Right forelimb (tissue), 1 donor: ENCODE measurements around the gene FABP7.
A peak's percentile ranks its signal among the peaks of the same experiment; 100 is the strongest.

Experiments
- DNase-seq: peaks from one replicate; pipeline ENCODE4 v3.0.0-alpha.2; 2018

The FABP7 gene

DNA sequence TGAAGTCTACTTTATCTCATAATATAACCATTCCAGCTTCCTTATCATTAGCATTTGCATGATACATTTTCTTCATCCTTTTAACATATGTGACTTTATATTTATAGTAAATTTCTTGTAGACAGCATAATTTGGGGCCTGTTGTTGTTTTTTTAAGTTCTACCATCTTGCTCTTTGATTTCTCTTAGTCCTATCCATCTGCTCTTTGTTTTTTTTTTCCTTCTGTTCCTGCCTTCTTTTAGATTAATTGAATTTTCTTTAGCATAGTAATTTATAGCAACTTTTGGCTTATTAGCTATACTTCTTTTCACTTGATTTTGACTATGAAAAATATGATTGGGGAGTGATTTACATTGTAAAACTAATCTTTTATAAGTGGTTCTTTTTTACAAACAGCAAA is 19.2 kb upstream of the FABP7 start:
- no peak for DNase-seq

DNA sequence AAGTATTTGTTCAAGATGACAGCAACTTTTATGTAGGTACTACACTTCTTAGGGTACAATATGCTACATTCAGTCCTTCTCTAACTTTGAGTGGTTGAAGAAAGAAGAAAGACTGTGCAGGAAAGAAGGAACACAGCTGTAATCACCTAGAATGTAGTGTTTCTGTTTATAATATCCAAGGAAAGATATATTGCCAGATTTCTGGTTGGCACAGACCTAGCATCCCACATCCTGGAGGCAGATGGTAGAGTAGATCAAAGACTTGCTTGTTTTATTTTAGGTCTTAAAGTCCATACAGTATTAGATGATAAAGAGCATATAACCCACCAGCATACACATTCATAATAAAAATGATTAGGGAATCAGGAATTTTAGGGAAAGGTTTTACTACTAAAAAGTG is 13.3 kb upstream of the FABP7 start:
- no peak for DNase-seq

DNA sequence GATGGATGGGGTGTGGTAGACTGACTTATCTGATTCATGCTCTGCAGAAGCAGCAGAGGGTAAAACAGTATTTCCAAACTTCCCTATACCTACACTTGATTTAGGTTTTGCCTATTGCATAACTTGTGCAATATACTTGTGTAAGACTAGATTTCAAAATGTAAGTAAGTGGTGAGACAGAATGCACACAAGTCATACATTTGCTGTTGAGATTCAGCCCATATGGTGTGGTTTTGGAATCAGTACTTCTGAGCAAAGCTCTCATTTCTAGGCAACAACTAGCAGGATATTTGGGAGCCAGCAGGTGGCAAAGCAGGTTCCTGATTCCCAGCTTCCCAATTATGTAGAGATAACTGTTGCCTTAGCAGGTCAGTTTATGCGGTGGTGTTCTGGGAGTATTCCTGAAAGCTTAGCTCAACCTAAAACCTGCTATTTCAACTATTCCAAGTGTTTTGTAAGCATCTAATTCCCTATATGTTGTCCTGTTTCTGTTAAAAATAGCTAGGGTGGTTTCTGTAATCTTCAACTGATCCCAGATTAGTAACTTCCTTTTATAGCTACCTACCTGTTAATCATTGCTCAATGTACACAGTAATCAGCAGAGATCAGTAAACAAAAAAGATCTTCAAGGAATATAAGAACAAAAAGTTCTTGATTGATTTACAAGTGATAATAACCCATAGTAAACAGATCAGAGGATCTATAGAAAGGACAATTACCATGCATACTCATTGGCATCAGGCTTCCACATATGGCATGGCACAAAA is 8.5 kb upstream of the FABP7 start:
- no peak for DNase-seq

DNA sequence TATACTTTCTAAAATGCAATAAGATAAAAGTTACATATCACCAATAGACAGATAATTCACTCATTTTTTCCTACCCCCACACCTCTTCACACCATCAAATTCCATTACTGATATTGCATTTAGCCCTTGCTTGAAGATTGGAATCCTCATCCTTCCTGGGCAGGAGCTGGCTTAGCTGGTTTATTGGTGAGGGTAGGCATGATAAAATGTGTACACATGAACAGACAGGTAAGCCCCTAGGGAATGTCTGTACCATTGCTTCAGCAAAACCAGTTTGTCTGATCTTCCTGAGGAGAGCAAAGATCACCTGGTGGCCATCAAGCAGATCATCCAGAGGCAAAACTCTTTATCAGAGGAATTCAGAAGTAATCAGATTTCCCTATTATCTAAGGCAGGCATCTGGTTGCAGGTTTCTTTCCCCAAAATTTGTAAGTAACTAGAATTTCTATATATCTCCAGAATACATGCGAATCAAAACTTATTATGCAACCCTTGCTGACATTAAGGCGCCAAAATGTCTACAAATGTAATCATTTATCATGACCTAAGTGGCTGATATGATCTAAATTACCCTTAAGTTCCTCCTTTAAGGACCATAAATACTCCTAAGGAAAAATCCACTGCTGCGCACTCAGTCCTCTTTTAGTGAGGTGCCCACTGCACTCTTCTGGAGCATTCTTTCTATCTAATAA is 6.6 kb upstream of the FABP7 start:
- DNase-seq = no peak

DNA sequence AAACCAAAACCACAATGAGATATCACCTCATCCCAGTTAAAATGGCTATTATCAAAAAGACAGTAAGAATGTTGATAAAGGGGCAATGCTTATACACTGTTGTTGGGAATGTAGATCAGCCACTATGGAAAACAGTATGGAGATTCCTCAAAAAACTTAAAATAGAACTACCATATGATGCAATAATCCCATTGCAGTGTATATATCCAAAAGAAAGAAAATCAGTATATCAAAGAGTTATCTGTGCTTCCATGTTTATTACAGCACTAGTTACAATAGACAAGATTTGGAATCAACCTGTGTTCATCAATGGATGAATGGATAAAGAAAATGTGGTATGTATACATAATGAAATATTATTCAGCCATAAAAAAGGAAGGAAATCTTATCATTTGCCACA is 3.5 kb upstream of the FABP7 start:
- no peak for DNase-seq

DNA sequence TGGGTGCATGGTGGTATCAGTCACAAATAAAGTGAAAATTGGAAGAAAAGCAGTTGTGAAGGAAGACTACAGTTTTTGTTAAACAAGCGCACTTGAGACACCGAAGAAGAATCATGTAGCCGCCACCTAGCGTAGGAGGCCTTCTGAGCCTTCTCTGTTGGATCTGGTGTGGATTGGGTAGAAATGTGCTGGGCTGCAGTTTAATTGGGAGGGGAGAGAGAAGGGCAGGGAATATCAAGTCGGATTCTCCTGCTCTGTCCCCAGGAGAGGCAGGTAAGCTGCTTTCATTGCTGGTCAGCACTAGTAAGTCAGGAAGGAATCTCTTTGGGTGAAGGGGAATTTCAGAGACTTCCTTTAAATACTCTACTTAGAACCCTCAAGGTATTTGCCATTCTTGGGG is 1.2 kb upstream of the FABP7 start:
- no peak for DNase-seq

DNA sequence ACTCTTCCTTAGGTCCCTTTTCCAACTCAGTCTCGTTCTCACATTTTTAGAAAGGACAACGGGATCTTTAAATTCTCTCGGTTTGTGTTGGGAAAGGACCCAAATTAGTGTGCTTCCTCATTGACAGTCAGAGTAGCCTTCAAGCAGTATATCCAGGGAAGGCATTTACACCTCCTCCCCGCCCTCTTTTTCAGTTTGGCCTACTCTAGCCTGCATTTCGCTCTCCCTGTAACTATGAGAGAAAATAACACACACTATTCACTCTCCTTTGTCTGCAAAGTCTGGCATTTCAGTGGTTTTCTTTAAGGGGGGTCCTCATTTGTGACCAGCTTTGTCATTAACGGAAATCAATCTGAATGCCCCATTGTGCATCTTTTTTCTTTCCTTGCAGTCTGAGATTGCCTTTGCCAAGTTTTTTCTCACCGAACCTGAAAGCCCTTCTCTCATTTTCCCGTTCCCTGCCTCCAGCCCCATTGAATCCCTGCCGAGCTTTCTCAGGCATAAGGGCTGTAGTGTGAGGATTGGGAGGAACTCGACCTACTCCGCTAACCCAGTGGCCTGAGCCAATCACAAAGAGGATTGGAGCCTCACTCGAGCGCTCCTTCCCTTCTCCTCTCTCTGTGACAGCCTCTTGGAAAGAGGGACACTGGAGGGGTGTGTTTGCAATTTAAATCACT is 393 bp upstream of the FABP7 start:
- DNase-seq = no peak

DNA sequence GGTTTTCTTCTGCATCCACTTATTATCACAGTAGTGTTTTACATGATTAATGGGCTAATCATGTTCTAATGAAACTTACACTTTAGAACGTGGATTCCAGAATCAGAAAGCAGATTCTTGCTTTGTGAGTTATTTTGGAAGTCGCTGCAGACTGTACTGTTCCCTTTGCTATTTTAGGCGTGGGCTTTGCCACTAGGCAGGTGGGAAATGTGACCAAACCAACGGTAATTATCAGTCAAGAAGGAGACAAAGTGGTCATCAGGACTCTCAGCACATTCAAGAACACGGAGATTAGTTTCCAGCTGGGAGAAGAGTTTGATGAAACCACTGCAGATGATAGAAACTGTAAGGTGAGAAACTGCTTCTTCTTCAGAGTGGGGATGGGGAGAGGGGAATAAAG is 598 bp downstream of the FABP7 start:
- no peak for DNase-seq

DNA sequence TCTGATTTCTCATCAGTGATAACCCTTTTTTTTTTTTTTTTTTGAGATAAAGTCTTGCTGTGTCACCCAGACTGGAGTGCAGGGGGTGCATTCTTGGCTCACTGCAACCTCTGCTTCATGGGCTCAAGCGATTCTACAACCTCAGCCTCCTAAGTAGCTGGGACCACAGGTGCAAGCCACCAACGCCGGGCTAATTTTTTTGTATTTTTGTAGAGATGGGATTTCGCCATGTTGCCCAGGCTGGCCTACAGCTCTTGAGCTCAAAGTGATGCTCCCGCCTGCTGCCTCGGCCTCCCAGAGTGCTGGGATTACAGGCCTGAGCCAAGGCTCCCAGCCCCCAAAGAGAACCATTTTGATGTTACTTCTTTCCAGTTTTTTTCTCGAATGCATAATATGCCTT is 2.2 kb downstream of the FABP7 start:
- DNase-seq = no peak

DNA sequence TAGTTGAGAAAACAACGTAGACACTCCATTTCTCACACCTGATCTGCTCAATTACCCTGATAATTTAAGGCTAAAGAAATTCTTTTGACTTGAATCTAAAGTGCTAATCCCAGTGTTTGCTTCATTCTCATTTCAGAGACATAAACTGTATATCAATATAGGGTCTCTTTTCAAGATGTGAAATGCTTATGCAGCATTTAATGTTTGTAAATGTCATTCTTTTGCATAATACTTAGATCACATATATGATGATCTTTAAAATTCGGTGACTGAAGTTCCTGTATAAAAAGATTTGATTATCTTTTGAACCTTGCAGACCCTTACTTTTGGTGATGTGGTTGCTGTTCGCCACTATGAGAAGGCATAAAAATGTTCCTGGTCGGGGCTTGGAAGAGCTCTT is 3.9 kb downstream of the FABP7 start:
- no peak for DNase-seq

DNA sequence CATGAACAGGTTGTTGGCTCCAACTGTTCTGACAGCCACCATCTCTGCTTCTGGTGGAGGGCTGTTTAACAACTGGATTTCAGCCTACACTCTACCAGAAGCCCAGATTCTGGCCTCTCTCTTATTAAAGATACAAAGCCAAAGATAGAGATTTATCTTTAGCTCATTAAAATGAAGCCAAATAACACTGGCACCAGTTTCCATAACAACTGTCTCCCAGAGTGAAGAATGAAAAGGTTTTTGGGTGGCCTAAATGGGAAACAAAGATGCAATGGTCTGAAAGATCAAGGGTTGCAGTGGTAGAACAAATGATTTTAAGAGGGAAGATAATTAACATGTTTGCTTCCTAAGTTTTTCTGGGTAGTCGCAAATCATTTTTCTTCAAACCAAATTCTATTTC is 6.4 kb downstream of the FABP7 start:
- no peak for DNase-seq

DNA sequence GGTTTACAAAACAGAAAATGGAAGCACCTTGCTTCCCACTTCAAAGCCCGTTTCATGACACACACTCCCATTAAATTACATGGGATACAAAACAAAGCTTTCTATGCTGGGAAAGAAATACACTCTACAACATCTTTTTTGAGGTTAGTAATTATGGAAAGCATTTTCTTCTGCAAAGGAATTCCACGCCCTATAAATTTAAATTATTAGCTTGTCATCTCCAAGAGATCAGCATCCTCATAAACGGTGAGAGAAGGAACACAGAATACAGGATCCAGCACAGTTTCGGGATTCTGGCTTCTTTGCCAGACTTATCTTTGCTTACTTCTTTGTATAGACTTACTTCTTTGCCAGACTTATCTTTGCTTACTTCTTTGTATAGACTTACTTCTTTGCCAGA is 8.2 kb downstream of the FABP7 start:
- no peak for DNase-seq

DNA sequence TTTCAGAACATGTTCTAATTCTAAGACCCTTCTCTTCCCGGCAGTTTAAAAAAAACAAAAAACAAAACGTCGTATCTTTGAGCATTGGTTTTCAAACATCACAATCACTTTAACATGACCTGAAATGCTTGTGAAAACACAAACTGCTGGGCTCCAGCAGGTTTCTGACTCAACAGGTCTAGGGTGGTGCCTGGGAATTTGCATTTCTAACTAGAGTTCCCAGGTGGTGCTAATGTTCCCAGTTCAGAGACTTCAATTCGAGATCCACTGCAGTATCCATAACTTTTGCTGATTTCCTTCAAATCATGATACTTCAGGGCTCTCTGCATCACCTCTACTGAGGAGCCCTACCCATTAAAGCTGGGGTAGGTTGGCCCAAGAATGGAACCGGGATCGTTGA is 8.7 kb downstream of the FABP7 start:
- no peak for DNase-seq

DNA sequence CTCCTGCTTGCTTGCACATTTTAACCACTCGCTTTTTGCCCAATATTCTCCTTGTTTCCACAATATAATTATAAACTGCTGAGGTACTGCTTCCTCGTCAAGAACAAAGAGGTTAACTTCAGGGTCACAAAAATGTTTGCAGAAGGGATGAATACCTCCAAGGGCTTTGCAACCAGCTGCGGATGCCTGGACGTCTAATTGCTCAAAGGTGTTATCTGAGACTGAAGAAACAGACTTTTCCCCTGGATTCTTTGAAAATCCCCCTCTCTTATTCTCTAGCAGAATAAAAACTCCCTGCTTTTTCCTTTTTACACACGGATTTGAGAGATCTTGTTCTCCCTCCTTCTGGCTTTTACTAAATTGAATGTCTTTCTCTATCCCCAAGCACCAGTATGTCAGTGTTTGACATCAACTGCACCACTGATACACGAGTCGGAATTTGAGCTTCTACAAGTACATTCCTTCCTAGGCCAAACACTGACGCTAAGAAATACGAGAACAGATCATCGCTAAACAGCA is 9.2 kb downstream of the FABP7 start:
- DNase-seq = no peak

DNA sequence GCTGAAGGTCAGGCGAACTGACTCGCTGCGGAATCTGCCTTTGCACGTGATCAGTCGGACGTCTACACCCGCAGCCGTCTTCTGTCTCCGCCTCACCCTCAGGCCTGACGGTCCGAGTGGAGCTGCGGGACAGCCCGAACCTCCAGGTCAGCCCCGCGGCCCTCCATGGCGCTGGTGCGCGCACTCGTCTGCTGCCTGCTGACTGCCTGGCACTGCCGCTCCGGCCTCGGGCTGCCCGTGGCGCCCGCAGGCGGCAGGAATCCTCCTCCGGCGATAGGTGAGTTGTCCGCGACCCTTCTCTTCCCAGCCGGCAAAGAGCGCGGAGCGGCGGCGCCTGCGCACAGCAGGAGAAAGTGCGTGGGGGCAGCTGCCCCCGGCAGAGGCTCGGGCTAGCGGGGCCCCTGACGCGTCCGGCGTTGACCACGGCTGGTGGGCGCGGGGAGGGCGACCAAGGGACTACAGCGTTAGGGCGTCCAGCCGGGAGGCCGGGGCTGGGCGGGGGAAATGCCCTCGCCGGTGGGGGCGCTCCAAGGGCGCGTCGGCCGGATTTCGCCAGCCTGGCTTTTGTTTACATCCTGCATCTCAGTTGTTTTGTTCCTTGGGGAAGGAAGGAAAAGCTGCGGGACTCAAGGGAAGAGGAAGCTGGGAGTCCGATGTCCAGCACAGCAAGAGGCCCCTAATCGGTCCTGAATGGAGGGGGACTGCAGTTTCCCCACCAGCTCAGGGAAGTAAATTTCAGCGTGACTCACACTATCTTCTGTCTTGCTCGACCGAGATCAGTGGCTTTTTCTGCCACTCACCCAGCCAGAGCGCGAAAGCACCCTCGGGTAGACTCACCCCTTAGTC is 9.9 kb downstream of the FABP7 start, which contains the start of gene SMPDL3A:
TSS of gene SMPDL3A (plus strand) at position 77 of the 846 bp plus-strand sequence. CDS start at position 166, 89 bp downstream.
- peak; percentile 86 for DNase-seq

DNA sequence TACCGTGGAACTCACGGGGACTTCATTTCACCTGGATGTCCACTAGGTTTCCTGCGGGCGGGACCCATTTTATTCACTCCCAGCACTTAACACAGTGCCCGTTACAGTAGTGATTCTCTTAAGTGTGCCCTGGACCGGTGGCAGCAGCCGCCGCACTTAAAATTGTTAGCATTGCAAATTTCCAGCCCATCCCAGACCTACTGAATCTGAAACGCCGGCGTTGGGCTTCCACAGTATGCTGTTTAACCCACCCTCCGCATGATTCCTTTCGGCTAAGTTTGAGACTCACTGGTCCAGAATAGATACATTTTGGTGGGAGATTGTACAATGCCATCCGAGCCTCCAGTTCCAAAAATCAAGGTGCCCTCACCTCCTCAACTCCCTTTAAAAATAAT is 10.5 kb downstream of the FABP7 start:
- DNase-seq = no peak

DNA sequence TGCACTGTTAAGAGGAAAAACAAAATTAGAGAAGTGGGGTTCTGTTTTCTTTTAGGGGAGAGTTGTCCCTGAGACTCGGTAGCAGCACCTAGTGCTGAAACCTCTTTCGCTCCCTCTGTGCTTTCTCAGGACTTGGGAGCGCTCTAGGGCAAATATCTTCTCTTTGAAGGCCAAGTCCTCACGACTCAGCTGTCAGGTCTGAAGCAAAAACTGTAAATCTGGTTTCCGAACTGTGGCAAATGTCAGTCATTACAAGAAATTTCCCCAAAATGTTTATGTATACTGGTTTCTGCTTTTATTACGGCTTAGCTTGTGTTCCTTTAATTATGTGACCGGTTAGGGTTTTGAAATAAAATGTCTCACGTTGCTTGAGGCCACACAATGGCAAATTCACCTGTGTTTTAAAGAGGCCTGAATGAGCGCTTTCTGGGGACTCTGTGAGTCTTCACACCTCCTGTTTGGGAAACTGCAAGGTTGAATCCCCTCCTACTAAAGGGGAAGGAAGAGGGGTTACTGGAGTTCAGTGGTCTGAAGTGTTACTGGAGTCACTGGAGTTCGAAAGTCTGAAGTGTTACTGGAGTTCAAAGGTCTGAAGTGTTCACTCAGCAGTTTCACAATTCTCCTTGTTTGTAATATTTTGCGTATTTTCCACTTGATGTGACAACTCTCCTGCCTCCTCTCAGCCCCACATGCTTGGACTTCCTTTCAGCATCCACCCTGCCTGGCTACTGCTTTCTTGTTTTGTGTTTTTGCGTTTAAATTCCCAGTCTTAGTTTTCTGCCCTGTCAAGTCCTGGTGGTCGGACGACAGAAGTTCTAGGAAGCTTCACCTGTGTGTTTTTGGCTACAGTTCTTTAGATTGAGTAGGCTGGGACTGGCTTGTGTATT is 11.2 kb downstream of the FABP7 start:
- no peak for DNase-seq

DNA sequence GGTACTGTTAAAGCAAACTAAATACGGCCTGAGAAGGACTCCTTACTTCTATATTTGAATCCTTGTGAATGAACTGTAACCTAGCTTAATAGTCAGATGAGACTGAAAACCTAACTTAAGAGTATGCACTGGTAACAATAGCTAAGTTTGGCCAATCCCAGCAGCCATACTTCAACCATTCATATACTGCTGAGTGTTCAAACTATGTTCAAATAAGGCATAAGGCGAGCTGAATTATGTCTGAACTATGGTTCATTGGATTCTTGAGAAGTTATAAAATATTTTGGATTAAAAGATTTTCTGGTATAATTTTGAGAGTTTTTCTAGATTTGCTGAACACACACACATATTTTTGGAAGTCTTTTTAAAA is 11.8 kb downstream of the FABP7 start:
- no peak for DNase-seq

DNA sequence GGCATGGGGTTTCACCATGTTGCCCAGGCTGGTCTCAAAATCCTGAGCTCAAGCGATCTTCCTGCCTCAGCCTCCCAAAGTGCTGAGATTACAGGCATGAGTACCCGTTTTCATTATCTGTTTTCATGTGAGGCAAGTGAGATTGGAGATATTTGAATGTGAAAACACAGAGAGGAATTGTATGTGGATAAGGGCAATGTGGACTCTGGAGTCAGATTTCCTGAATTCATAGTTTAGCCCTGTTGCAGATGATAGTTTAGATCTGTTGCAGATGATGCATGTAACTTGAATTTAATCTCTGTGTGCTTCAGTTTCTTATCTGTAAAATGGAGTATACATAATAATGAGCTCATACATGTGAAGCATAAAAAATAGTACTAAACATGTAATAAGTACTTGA is 13.2 kb downstream of the FABP7 start:
- DNase-seq = no peak

DNA sequence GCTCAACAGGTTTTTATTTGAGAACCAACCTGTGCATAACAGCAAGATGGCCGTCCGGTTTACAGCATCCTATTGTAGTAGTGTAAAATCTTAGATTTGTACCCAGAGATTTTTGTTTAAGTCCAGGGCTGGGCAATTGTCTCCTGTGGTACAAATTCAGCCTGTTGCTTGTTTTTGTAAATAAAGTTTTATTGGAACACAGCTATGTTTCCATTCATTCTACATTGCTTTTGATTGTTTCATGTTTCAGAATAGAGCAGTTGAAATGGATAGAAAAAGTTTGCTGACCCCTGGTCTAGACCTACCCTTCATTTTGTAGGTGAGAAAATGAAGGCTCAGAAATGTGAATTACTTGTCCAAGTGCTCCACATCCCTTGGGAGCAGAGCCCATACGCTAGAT is 18.0 kb downstream of the FABP7 start:
- DNase-seq = no peak

DNA sequence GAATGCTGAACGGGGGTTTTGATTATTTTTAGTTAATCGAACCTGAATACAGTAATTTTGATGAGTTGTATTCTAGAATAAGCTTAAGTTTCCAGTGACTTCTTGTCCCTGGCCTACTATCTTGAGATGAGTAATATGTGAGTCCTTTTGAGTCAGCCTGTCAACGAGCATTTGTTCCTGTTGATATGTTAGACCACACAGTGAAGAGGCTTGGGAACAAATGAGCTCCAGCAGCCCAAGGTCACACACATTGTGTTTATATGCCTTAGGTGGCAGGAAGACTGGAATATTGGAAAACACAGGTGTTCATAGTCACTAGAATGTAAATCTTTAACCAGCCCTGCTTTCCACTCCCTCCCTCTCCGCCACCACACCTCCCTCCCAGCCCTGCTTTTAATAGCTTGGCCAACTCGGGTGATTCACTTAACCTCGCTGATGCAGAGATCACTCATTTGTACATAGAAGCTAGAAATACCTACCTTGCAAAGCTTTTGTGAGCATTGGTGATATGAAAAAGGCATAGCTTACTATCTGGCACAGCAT is 18.7 kb downstream of the FABP7 start:
- no peak for DNase-seq
